AG04449 (cell line): ENCODE measurements around the gene CMIP.

Experiments
- CTCF ChIA-PET: fragments of 350-600 bp; formaldehyde crosslinking; extraction: SDS; loops from one replicate; lab custom pipeline; 2021; ENCODE audit warnings: antibody characterized with exemption; lab: Yijun Ruan, JAX
- POLR2A ChIA-PET: fragments of 400-600, 350-600 bp; formaldehyde crosslinking; extraction: SDS; loops from one replicate; lab custom pipeline; 2020; ENCODE audit warnings: antibody characterized with exemption, inconsistent platforms; lab: Yijun Ruan, JAX
- DNase-seq: peaks from one replicate; pipeline ENCODE4 v3.0.0-alpha.2; 2010; ENCODE audit warnings: low read depth, low spot score
- H3K4me3 ChIP-seq: 2 replicates; pipeline ENCODE4 v1.5.1; 2011; ENCODE audit warnings: low read depth, mild to moderate bottlenecking, control low read depth, low read length
- TF ChIP-seq, protein P1 (sequence below): IDR thresholded peaks from one replicate; pipeline ENCODE4 v1.5.1; 2011; ENCODE audit warnings: mild to moderate bottlenecking, moderate library complexity, low read length, control low read depth, inconsistent platforms; ENCODE audit not compliant: insufficient read depth; ENCODE audit errors: missing control alignments

The CMIP gene

DNA sequence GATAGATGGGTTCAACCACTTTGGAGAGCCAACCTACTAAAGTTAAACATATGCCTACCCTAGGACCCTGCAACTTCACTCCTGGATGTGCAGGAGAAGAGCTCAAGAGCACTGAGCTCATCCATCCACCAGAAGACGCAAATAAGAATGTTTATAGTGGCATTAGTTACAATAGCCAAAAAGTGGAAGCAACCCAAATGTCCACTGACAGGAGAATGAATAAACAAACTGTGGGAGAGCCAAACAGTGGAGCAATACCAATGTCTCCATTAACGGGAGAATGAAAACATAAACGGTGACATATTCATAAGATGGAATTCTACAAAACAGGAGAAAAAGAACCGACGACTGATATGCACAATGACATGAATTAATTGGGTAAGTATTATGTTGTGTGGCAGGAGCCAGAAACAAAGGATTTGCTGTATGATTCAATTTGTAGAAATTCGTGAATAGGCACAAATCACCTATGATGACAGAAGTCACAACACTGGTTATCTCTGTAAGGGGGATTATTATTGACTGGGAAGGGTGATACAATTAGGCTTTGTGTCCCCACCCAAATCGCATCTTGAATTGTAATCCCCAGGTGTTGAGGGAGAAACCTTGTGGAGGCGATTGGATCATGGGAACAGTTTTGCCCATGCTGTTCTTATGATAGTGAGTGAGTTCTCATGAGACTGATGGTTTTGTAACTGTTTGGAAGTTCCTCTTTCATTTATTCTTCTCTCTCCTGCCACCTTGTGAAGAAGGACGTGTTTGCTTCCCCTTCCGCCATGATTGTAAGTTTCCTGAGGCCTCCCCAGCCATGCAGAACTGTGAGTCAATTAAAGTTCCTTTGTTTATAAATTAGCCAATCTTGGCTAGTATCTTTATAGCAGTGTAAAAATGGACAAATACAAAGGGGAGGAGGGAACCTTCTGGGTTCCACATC, 276.6 kb downstream of the CMIP start:
- no peak overlapping the region for H3K4me3 ChIP-seq
- POLR2A ChIA-PET, result no interaction called here
- CTCF ChIA-PET, result interaction anchor here (1.0 to 4.8 kb wide), 8 partner anchors 80 to 357 kb away, joined by 4 to 76 read pairs (median 35); no protein-coding TSS in a partner anchor
- DNase-seq, result no peak
- TF ChIP-seq, protein P1, sequence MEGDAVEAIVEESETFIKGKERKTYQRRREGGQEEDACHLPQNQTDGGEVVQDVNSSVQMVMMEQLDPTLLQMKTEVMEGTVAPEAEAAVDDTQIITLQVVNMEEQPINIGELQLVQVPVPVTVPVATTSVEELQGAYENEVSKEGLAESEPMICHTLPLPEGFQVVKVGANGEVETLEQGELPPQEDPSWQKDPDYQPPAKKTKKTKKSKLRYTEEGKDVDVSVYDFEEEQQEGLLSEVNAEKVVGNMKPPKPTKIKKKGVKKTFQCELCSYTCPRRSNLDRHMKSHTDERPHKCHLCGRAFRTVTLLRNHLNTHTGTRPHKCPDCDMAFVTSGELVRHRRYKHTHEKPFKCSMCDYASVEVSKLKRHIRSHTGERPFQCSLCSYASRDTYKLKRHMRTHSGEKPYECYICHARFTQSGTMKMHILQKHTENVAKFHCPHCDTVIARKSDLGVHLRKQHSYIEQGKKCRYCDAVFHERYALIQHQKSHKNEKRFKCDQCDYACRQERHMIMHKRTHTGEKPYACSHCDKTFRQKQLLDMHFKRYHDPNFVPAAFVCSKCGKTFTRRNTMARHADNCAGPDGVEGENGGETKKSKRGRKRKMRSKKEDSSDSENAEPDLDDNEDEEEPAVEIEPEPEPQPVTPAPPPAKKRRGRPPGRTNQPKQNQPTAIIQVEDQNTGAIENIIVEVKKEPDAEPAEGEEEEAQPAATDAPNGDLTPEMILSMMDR, result no peak

DNA sequence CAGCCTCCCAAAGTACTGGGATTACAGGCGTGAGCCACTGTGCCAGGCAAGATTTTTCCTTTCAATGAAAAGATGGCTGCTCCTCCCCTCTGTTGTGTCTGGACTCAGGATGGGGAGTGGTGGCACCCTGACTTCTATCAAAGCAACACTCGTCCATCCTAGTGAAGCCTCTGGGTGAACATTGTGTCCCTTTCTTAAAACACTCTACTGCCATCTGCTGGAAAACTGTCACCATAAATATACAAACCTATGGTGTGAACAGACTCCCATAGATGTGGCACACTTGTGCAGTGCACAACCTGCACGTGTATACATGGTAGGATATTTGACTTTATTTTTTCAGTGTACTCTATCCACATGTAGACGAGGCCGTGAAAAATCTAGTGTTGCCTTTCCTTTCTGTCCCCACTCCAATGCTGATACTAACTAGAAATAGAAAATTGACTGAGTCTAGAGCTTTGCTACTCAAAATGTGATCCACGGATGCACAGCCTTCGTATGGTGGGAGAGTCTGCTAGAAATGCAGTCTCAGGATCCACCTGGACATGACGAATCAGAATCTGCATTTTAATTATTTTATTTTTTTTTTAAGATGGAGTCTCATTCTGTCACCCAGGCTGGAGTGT, 278.6 kb downstream of the CMIP start:
- no peak overlapping the region for H3K4me3 ChIP-seq
- ChIA-PET POLR2A (no interaction called here), CTCF (interaction anchor here (0.7 to 4.8 kb wide), 22 partner anchors 10 to 691 kb away, joined by 3 to 76 read pairs (median 8); no protein-coding TSS in a partner anchor)
- peak; percentile 50 for DNase-seq
- TF ChIP-seq, protein P1, result peak; percentile 57

DNA sequence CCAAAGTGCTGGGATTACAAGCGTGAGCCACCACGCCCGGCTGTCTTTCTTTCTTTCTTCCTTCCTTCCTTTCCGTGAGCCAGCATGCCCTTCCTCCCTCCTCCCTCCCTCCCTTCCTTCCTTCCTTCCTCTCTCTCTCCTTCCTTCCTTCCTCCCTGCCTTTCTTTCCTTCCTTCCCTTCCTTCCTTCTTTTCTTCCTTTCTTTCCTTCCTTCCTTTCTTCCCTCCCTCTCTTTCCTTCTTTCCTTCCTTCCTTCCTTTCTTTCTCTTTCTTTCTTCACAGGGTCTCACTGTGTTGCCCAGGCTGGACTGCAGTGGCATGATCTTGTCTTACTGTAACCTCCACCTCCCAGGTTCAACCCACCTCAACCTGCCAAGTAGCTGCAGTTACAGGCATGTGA, 283.8 kb downstream of the CMIP start:
- CTCF ChIA-PET, result interaction anchor here (1.7 to 2.3 kb wide), 2 partner anchors 9 to 363 kb away, joined by 5 to 21 read pairs; no protein-coding TSS in a partner anchor
- TF ChIP-seq, protein P1, result no peak
- POLR2A ChIA-PET, result no interaction called here

DNA sequence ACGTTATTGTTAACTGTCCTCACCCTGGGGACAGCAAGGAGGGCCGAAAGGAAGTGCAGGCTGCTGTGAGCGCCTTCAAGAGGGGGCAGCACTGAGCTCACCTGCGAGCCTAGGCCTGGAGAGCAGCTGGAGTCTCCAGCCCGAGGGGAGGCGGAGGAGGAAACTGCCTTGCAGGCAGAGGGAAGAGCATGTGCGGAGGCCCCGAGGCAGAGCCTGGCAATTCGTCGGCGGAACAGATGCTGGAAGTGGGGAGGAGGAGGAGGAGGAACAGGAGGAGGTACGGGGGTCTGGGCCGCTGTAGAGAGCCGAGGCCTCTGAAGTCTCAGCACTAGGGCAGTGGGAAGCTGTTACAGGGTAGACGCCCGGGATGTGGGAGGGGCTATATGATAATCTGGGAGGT, 284.8 kb downstream of the CMIP start:
- no peak overlapping the region for H3K4me3 ChIP-seq
- TF ChIP-seq, protein P1, result no peak
- no peak for DNase-seq
- ChIA-PET POLR2A (no interaction called here), CTCF (interaction anchor here (1.0 to 3.0 kb wide), 11 partner anchors 10 to 524 kb away, joined by 3 to 21 read pairs (median 6); no protein-coding TSS in a partner anchor)

More for the DNA sequence above, 283.8 kb downstream of the CMIP start:
- DNase-seq, result no peak
- no peak overlapping the region for H3K4me3 ChIP-seq

DNA sequence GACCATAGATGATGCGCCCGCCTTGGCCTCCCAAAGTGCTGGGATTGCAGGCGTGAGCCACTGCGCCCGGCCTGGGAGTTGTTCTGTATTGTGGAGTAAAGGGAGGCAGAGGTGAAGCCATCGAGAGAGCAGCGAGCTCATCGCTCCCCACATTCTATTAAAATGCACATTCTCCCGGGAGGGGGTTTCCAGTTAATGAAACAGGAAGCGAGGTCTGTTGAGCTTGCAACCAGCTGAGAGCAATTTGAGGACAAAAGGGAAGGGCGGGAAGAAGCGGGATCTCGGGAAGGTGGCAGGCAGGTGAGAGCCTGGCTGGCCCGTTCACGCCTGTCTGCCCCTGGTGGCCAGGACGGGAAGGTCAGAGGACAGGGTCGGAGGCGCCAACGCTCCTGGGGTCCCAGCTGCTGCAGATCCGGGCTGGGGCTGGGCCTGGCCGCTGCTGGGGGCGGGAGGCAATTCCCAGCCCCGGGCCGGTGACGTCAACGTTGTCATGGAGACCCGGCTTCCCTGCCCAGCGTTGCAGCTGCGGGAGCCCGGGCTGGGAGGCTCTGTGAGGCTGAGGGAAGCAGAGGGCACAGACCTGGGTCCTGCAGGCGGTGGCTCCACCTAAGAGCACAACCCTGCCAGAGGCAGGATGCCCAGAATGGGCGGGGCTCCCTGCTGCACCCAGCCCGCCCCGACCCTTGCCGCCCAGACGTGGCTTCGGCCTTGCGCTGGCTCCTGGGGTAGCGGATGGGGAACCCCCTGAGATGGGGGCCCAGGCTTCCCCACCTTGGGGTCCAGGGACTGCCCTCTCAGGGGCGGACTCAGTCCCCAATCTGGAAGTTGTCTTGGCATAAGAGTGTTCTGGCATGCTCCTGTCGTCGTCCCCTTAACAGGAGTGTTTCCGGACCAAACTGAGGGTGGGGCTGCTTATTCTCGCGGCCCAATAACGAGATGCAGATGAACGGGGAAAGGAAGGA, 285.8 kb downstream of the CMIP start:
- TF ChIP-seq, protein P1, result peak; percentile 66
- peak overlapping the region; percentile 58 for H3K4me3 ChIP-seq
- peak; percentile 3 for DNase-seq
- CTCF ChIA-PET, result interaction anchor here (1.0 to 3.0 kb wide), 11 partner anchors 9 to 525 kb away, joined by 3 to 21 read pairs (median 6); no protein-coding TSS in a partner anchor
- POLR2A ChIA-PET, result interaction anchor here (0.5 kb wide), 1 partner anchor 1115 kb away, joined by 5 read pairs; no protein-coding TSS in a partner anchor
